GM12892 (cell line): ENCODE measurements around the gene MCUR1.

Source experiments
- POLR2A ChIP-seq: IDR thresholded peaks from 2 replicates; pipeline ENCODE4 v1.6.1; 2011; ENCODE audit warnings: low read depth, low read length, control low read depth
- POLR2AphosphoS5 ChIP-seq: IDR thresholded peaks from 2 replicates; pipeline ENCODE4 v1.6.1; 2011; ENCODE audit warnings: low read depth, low read length, control low read depth
- TAF1 ChIP-seq: IDR thresholded peaks from 2 replicates; pipeline ENCODE4 v1.6.1; 2011; ENCODE audit warnings: low read depth, mild to moderate bottlenecking, control low read depth, low read length, borderline replicate concordance

DNA sequence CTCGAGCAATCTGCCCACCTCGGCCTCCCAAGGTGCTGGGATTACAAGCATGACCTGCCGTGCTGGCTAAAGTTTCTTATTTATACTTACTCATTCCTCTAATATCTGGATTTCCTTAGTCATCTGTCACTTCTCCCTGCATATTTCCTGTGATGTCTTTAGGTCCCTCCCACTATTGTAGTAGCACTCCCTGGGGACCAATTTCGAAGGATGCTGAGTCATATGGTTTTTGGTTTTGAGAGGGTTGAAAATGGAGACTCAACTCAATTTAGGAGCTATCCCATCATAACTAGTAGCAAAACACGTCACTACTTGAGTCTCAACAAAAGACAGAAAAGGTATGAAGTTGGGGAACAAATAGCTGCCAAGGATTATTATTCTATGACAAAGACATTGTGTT lies 20.2 kb downstream of the MCUR1 start:
- TF ChIP-seq TAF1 = no peak
- no peak for TF ChIP-seq POLR2AphosphoS5
- TF ChIP-seq POLR2A = no peak
